ENCODE results near the gene TBL2.
"Not testable (repeated sequence)": the region's sequence is repeated elsewhere in the genome, so short reads cannot be mapped to it uniquely, and the experiment has no call there.

The TBL2 gene

DNA sequence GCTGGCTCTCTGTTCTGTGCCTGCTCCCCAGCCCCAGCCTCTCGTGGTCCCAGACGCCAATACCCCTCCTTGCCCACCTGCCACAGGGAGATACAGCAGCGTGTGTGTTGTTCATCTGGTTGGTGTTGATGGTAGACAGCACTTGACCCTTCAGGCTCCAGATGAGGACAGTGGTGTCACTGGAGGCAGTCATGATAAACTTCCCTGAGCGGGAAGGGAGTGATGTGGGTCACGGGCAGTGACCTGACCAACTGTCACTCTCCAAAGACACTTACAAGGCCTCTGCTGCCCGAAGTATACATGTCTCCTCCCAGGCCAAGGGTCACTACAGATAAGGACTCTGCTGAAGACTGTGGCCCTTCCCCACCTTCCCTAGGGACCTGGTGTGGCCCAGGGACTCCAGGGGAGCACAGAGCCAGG lies 5.6 kb downstream of the TBL2 start:
- no peak for FAIRE-seq
- no peak for DNase-seq (ENCODE audit: extremely low spot score, insufficient read length, low read depth)

DNA sequence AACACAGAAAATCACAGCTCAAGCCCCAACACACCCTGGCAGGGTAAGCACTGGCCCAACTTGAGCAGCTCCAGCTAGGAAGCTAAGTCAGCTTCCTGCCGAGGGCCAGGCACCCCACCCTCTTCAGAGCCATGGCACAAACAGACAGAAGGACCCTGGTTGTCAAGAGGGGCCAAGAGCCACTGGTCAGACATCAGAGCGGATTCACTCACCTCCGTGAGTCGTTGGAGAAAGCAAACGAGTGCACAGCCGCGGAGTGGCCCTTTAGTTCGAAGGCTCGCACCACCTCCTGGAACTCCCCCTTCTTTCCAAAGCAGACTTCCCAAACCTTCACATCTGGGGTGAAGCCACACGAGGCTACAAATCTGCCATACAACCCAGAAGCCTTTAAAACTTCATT lies 7.4 kb downstream of the TBL2 start:
- DNase-seq (ENCODE audit: extremely low spot score, insufficient read length, low read depth) (no peak), FAIRE-seq (no peak)

DNA sequence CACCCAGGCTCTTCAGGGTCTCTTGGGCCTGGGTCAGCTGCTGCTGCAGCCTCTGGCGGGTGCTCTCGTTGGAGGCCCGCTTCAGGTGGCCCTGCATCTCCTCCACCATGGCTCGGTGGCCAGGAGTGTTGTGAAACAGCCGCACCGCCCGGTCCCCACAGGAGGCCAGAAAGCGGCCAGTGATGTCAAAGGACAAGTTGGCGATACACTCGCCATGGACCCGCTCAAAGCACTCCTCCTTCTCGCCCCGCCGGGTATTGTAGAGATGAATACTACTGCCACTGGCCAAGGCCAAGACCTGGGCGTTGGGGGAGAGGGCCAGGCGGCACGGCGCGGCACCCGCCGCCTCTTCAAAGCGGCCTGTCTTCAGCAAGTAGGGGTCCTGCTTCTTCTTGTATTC lies 7.9 kb downstream of the TBL2 start:
- DNase-seq (ENCODE audit: extremely low spot score, insufficient read length, low read depth): no peak
- FAIRE-seq: no peak

DNA sequence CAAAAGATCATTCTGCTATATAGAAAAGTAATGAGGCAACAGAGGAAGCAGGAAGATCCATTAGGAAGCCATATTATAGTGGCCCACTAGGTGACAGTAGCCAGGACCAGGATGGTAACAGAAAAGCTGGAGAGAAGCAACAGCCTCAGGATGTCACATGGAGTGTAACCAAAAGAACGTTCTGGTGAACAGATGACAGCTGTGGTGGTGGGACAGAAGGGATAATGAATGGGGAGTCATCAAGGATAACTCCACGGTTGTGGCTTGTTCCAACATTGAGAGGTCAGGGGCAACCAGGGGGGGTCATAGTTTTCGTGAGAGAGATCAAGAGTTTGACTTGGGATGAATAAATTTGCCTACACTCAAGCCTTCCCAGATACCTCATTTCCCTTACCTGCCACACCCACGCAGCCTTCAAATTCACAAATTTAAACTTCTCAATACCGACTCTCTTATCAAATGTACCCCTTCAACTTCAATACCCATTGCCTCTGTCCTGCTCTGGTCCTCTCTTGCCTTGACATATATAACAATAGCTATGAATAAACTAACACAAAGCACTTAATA lies 9.3 kb downstream of the TBL2 start:
- no peak for DNase-seq (ENCODE audit: extremely low spot score, insufficient read length, low read depth)
- no peak for FAIRE-seq

DNA sequence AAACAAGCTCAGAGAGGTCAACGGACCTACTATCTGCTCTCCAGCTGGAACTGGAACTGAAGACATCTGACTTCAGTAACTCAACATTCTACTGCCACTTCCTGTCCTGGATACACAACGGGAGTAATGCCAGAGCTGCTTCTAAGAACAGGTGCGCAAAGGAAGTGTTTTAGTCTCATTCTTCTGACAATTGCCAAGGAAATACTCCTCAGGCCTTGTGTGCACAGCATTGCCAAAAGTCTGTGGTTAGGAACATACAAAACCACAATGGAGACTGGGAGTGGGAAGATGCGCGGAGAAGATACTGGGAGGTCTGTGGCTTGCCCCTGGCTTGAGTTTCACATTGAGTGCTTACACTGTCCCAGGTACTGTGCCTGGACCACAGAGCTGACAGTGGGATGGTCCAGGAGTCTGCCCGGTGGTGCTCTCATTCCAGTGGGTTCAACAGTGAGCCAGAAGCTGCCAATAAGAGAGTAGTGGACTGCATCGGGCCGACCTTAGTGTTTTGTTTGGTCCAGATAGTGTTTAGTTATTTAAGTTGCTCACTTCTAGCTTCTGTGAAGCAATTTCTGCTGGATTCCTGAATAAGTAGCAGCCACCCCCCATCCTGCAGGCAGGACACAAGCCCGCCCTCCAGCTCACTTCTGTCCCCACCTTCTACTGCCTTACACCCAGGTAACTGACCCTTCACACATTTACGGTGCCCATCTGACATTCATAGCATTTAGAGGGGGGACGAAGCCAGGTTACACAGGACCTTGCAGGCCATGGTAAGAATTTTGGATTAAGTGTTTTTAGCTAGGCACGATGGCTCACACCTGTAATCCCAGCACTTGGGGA lies 10.3 kb downstream of the TBL2 start:
- FAIRE-seq (no peak), DNase-seq (ENCODE audit: extremely low spot score, insufficient read length, low read depth) (no peak)

DNA sequence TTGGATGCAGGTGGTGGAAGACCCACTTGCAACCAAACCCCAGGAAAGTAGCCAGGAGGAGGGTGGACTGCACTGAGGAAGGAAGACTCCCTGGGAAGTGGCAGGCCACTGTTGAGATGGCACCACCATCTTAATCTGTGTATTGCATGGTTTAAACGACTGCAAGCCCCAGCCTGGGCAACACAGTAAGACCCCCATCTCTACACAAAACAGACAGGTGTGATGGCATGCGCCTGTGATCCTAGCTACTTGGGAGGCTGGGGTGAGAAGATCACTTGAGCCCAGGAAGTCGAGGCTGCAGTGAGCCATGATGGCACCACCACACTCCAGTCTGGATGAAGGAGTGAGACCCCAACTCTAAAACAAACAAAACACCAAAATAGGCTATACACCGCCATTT lies 11.2 kb downstream of the TBL2 start:
- FAIRE-seq: no peak
- no peak for DNase-seq (ENCODE audit: extremely low spot score, insufficient read length, low read depth)

DNA sequence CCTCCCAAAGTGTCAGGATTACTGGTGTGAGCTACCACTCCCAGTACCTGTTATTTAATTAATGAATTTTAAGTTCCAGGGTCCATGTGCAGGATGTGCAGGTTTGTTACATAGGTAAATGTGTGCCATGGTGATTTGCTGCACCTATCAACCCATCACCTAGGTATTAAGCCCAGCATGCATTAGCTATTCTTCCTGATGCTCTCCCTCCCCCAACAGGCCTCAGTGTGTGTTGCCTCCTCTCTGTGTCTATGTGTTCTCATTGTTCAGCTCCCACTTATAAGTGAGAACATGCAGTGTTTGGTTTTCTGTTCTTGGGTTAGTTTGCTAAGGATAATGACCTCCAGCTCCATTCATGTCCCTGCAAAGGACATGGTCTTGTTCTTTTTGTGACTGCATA lies 11.9 kb downstream of the TBL2 start:
- not testable (repeated sequence) for DNase-seq (ENCODE audit: extremely low spot score, insufficient read length, low read depth); FAIRE-seq

DNA sequence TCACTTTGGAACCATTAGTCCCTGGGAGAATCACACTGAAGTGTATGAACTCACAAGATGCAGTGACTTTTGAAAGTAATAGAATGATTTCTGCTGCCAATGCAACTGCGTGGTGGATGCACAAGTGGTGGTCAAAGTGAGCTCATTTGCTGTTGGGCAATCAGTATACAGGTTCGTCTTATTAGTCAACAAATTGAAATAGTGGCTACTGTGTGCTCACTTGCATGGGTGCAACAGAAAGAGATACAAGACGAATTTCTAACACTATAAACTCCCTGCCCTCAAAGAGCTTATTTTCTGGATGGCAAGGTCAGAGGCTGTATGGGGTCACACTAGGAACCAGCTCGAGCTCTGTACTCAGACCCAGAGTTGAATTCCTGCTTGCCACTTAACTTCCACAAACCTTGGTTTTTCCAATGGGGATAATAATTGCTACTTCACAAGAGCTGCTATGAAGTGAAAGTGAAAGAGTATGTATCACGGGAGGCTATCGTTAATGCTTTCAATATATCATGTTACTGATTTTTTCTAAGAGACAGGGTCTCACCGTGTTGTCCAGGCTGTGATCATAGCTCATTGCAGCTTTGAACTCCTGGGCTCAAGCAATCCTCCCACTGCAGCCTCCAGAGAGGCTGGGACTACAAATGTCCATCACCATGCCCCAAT lies 12.6 kb downstream of the TBL2 start:
- FAIRE-seq (no peak), DNase-seq (ENCODE audit: extremely low spot score, insufficient read length, low read depth) (no peak)

DNA sequence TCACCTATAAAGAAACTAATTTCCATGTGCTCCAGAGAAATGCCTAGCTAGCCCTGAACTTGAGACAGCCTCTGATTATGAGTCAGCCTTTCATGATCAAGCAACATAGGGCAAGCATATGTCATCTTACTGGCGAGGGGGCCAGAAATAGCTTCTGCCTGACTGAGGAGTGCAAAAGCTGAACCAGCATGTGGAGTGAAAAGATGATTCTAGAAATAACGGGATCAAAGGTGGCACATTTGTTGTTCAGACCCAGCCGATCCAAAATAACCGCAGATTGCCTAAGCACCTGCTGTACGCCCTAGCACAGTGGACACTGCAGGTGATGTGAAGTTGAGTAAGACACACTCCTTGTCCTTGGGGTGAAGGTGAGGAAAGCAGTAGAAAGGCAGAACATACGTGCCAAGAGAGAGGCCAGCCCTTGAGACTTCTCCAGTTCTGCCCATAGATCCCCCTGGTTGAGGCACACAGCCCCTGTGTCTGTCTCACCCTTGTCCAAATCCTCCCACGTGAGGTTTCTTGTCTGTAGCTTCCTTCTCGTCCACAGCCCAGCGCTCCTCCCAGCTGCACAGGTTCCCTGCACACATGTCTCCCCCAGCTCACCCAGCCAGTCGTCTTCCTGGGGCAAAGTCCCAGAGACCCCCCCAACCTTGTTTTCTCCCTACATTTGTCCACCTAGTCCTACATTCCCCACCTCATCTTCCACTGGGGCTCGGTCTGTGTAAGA lies 18.1 kb downstream of the TBL2 start:
- DNase-seq (ENCODE audit: extremely low spot score, insufficient read length, low read depth): no peak
- no peak for FAIRE-seq

DNA sequence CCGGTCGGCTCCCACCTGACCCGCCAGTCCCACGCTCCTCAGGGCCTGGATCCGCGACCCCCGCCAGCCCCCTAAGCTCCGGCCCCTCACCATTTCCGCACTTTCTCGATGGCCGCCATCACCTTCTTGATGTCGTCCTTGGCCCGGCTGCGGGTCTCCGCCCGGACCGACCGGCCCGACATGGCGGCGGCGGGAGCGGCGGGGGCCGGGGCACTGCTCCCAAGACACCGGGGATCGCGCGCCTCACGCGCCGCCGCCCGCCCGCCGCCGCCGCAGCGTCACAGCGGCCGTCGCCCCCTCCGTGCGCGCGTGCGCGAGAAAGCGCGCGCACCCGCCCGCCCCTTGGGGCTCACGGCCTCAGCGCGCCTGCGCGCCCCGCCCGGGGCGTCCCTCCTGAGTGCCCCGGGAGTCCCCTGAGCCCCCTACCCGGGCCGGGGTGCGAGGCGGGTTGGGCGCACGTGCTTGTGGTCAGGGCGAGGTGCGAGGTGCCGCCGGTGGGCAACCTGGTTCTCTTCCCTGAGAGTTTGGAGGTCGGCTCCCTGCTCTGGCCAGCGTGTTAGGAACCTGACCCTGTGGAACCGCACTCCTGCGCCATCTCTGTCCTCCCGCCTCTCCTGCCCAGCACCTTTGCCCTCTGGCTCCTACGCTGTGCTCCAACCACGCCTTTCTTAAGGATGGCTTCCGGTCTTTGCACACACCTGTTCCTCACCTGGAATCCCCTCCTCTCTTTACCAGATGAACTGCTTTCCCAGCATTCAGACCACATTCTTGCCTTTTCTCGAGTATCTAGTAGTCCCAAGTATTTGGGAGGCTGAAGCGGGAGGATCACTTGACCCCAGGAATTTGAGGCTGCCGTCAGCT lies 20.8 kb downstream of the TBL2 start, which contains the start of gene BCL7B:
Gene BCL7B (minus strand): TSS at position 294 of the 861 bp plus-strand sequence. CDS start 112 bp downstream, at position 182.
- FAIRE-seq (peak; percentile 48), DNase-seq (ENCODE audit: extremely low spot score, insufficient read length, low read depth) (peak; percentile 89)

DNA sequence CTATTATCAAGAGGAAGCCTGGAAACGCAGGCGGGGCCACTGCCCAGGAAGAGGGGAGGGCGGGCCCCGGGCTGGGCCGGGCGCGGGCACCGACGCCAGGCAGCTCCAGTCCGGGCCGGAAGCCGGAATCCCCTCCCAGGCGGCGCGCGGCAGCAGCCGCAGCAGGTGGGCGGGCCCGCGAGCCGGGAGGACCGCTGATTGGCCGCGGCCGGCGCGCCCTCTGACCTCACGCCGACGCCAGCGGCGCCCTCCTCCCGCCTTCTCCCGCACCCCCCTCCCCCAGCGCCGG lies 21.3 kb downstream of the TBL2 start:
- FAIRE-seq (peak; percentile 76), DNase-seq (ENCODE audit: extremely low spot score, insufficient read length, low read depth) (peak; percentile 96)

DNA sequence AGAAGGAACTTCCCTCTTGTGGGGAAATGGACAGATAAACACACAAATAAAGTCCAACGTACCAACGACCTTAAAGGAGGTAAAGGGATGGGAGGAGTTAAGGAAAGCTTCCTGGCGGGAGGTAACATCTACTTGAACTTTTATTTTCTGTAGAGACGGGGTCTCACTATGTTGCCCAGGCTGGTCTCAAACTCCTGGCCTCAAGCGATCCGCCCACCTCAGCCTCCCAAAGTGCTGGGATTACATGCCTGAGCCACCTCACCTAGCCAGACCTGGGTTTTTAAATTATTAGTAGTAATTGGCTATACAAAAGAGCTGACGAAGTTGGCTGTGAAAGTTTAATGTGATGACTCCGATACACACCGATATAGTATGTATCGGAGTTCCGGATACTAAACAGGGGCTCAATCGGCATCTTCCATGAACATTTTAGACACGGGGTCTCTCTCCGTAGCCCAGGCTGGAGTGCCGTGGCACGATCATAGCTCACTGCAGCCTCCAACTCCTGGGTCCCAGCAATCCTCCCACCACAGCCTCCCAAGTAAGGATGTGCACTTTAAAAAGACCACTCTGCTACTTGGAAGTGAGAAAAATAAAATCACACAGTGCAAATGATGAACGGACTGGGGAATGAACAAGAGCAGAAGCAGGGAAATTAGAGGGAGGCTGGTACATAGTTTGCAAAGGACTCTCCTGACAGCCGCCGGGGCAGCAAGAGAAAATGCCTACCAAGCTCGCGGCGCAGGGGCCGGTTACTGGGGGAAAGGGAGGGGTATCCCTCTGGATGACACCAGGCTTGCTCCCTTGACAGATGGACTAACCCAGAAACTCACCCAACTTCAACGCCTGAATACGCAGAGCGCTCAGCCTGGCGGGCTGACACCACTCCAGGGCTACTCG lies 21.9 kb downstream of the TBL2 start:
- no peak for DNase-seq (ENCODE audit: extremely low spot score, insufficient read length, low read depth)

DNA sequence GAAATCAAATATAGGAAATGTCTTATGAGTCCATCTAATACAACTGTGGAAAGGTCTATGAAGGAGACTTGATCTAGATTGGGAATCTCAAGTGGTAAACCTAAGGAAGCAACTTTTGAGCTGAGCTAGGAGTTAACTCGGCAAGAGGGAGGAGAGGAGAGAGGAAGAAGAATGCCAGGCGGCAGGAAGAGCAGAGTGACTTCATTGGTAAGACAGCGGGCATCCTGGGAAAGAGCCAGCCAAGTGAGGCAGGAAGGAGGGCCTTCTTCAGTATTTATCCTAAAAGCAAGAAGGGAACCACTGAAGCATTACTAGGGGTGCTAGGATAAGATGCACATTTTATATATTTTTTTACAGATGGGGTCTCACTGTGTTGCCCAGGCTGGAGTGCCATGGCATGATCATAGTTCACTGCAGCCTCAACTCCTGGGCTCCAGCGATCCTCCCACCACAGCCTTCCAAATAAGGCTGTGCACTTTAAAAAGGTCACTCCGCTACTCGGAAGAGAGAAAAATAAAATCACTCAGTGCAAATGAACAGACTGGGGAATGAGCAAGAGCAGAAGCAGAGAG lies 22.9 kb downstream of the TBL2 start:
- FAIRE-seq (no peak), DNase-seq (ENCODE audit: extremely low spot score, insufficient read length, low read depth) (no peak)

More for the DNA sequence above, 21.9 kb downstream of the TBL2 start:
- FAIRE-seq: no peak

DNA sequence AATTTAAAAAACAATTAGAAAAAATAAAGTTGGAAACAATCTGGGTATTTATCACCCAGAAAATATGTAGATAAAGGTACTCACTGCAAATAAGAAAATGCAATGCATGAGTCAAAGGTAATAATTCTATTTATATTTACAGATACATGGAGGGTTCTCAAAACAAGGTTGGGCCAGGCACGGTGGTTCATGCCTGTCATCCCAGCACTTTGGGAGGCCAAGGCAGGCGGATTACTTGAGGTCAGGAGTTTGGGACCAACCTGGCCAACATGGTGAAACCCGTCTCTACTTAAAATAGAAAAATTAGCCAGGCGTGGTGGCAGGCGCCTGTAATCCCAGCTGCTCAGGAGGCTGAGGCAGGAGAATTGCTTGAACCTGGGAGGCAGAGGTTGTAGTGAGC lies 28.3 kb downstream of the TBL2 start:
- not testable (repeated sequence) for FAIRE-seq; DNase-seq (ENCODE audit: extremely low spot score, insufficient read length, low read depth)

DNA sequence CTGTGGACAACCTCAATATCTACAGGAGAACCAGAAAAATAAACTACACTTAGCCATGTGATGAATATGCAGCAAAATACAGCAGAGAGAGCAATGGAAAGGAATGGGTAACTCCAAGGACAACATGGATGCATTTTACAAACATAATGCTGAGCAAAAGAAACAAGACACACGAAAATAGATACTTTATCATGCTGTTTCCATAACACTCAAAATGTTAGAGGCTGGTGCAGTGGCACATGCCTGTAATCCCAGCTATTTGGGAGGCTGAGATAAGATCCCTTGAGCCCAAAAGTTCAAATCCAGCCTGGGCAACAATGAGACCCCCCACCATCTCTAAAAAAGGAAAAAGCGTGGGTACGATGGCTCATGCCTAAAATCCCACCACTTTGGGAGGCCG lies 29.2 kb downstream of the TBL2 start:
- DNase-seq (ENCODE audit: extremely low spot score, insufficient read length, low read depth): no peak
- no peak for FAIRE-seq

DNA sequence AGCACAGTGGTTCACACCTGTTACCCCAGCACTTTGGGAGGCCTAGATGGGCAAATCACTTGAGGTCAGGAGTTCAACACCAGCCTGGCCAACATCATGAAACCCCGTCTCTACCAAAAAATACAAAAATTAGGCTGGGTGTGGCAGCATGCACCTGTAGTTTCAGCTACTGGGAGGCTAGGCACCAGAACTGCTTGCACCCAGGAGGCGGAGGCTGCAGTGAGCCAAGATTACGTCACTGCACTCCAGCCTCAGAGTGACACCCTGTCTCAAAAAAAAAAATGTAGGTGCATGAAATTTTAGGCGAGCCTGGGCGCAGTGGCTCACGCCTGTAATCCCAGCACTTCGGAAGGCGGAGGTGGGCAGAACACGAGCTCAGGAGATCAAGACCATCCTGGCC lies 30.5 kb downstream of the TBL2 start:
- DNase-seq (ENCODE audit: extremely low spot score, insufficient read length, low read depth) (no peak), FAIRE-seq (no peak)

DNA sequence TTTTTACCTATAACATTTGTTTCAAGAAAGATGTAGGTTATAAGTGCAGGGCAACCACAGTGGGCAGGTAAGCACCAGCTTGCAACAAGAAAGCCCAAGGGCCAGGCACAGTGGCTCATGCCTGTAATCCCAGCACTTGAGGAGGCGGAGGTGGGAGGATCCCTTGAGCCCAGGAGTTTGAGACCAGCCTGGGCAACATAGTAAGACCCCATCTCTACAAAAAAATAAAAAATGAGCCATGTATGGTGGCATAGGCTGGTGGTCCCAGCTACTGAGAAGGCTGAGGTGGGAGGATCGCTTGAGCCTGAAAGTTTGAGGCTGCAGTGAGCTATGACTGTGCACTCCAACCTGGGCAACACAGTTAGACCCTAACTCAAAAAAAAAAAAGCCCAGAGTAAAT lies 33.7 kb downstream of the TBL2 start:
- DNase-seq (ENCODE audit: extremely low spot score, insufficient read length, low read depth): no peak
- no peak for FAIRE-seq

DNA sequence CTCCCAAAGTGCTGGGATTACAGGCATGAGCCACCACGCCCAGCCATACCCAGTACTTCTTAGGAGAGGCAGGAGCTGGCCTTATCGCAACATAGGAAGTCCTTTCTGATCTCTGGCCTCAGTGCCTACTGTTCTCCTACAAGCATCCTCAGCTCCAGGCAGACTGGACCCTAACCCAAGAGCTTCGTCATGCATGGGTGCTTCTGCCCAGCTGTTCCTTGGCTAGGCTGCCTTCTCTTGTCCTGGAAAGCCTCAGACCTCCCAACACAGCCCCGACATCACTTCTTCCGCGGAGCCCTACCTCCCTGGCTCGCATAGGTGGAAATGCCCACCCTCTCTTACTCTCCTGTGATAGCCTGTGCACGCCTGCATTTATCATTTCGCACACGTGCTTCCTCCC lies 36.7 kb downstream of the TBL2 start:
- DNase-seq (ENCODE audit: extremely low spot score, insufficient read length, low read depth) (no peak), FAIRE-seq (no peak)

Data from GM18507 (cell line).